MM.1S (cell line): Measurements from ENCODE around the gene AFP.

Experiments used
- DNase-seq: peaks from one replicate; pipeline ENCODE4 v3.0.0-alpha.2; 2015
- H2AFZ ChIP-seq: fragments of 300-600 bp; sonication (generic); 2 replicates; pipeline ENCODE4 v1.6.0; 2016; ENCODE audit warnings: antibody characterized with exemption, low read length
- H3F3A ChIP-seq: fragments of 300-600 bp; sonication (generic); 2 replicates; pipeline ENCODE4 v1.6.1; 2016; ENCODE audit warnings: mild to moderate bottlenecking, antibody characterized with exemption, low read length, moderate library complexity, mixed read lengths; ENCODE audit not compliant: insufficient read depth
- H3K27ac ChIP-seq: fragments of 300-600 bp; sonication (generic); 2 replicates; pipeline ENCODE4 v1.5.1; 2016; ENCODE audit warnings: mild to moderate bottlenecking, low read length
- H3K27me3 ChIP-seq: fragments of 300-600 bp; sonication (generic); replicated peaks from 2 replicates; pipeline ENCODE4 v1.6.0; 2016; ENCODE audit warnings: low read length; ENCODE audit not compliant: insufficient read depth
- H3K36me3 ChIP-seq: fragments of 300-600 bp; sonication (generic); replicated peaks from 2 replicates; pipeline ENCODE4 v1.6.1; 2016; ENCODE audit warnings: mild to moderate bottlenecking, low read length, mixed read lengths; ENCODE audit not compliant: insufficient read depth
- H3K4me1 ChIP-seq: fragments of 300-600 bp; sonication (generic); 2 replicates; pipeline ENCODE4 v1.6.1; 2016; ENCODE audit warnings: low read length, mixed read lengths
- H3K4me2 ChIP-seq: fragments of 300-600 bp; sonication (generic); 2 replicates; pipeline ENCODE4 v1.6.0; 2016; ENCODE audit warnings: low read depth, low read length
- H3K4me3 ChIP-seq: fragments of 300-600 bp; sonication (generic); 2 replicates; pipeline ENCODE4 v1.5.1; 2016; ENCODE audit warnings: low read length, mixed read lengths
- H3K79me2 ChIP-seq: fragments of 300-600 bp; sonication (generic); 2 replicates; pipeline ENCODE4 v1.6.1; 2016; ENCODE audit warnings: mixed run types, low read length, mixed read lengths
- H3K9ac ChIP-seq: fragments of 300-600 bp; sonication (generic); 2 replicates; pipeline ENCODE4 v1.6.1; 2016; ENCODE audit warnings: low read length, mixed read lengths
- H3K9me2 ChIP-seq: fragments of 300-600 bp; sonication (generic); replicated peaks from 2 replicates; pipeline ENCODE4 v1.6.1; 2016; ENCODE audit warnings: mild to moderate bottlenecking, low read length, mixed read lengths; ENCODE audit not compliant: insufficient read depth
- H3K9me3 ChIP-seq: fragments of 300-600 bp; sonication (generic); replicated peaks from 2 replicates; pipeline ENCODE4 v1.6.1; 2016; ENCODE audit warnings: mild to moderate bottlenecking, low read length, mixed read lengths; ENCODE audit not compliant: insufficient read depth
- H4K20me1 ChIP-seq: fragments of 300-600 bp; sonication (generic); 2 replicates; pipeline ENCODE4 v1.6.1; 2016; ENCODE audit warnings: mild to moderate bottlenecking, low read length, moderate library complexity, mixed read lengths; ENCODE audit not compliant: insufficient read depth
- EZH2 ChIP-seq: fragments of 300-600 bp; sonication (generic); optimal IDR thresholded peaks from 2 replicates; pipeline ENCODE3; 2017; ENCODE audit warnings: low read depth, mild to moderate bottlenecking, antibody characterized with exemption, low read length, mixed read lengths
- EZH2phosphoT487 ChIP-seq: fragments of 300-600 bp; sonication (generic); IDR thresholded peaks from 2 replicates; pipeline ENCODE4 v1.6.1; 2018; ENCODE audit warnings: antibody characterized with exemption, low read length
- TF ChIP-seq, protein P1 (sequence below): fragments of 300-600 bp; sonication (generic); IDR thresholded peaks from 2 replicates; pipeline ENCODE4 v1.5.1; 2016; ENCODE audit warnings: antibody characterized with exemption, low read length, mixed read lengths

Gene AFP

DNA sequence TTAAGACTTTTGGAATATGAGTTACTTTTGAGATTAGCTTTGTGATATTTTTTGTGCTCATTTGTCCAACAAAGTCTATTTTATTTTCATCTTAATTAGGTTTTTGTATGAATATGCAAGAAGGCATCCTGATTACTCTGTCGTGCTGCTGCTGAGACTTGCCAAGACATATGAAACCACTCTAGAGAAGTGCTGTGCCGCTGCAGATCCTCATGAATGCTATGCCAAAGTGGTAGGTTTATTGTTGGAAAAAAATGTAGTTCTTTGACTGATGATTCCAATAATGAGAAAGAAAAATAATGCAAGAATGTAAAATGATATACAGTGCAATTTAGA lies 21.1 kb upstream of the AFP start:
- Histone ChIP-seq H3K27me3 (no peaks in the 10 kb centered on the region), H3K36me3 (no peaks in the 10 kb centered on the region), H3K9me2 (no peaks in the 10 kb centered on the region), H3K27ac (no peak overlapping the region), H3K4me3 (no peak overlapping the region), H3K4me1 (no peaks in the 10 kb centered on the region), H3F3A (no peaks in the 10 kb centered on the region), H3K4me2 (no peak overlapping the region), H3K9me3 (no peaks in the 10 kb centered on the region), H3K9ac (no peak overlapping the region), H2AFZ (no peak overlapping the region), H4K20me1 (no peaks in the 10 kb centered on the region), H3K79me2 (no peaks in the 10 kb centered on the region)
- TF ChIP-seq EZH2phosphoT487 (no peak), EZH2 (no peak)
- TF ChIP-seq, protein P1, sequence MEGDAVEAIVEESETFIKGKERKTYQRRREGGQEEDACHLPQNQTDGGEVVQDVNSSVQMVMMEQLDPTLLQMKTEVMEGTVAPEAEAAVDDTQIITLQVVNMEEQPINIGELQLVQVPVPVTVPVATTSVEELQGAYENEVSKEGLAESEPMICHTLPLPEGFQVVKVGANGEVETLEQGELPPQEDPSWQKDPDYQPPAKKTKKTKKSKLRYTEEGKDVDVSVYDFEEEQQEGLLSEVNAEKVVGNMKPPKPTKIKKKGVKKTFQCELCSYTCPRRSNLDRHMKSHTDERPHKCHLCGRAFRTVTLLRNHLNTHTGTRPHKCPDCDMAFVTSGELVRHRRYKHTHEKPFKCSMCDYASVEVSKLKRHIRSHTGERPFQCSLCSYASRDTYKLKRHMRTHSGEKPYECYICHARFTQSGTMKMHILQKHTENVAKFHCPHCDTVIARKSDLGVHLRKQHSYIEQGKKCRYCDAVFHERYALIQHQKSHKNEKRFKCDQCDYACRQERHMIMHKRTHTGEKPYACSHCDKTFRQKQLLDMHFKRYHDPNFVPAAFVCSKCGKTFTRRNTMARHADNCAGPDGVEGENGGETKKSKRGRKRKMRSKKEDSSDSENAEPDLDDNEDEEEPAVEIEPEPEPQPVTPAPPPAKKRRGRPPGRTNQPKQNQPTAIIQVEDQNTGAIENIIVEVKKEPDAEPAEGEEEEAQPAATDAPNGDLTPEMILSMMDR = no peak
- no peak for DNase-seq

DNA sequence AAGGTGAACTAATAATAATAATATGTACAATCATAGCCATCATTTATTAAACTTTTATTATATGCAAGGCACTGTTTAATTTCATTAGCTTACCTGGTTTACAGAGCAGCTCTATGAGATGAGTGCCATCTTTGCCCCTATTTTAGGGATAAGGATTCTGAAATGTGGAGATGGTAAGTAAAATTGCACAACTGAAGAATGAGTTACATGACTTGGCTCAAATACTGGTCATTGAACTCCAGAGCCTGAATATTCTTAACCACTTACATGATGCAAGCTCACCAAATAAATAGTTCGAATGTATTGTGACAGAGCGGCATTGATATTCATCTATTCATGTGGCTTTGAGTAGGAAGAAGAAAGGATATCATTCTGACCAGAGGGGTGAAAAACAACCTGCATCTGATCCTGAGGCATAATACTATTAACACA lies 20.2 kb upstream of the AFP start:
- Histone ChIP-seq H2AFZ (no peak overlapping the region), H3K27ac (no peak overlapping the region), H3F3A (no peaks in the 10 kb centered on the region), H4K20me1 (no peaks in the 10 kb centered on the region), H3K9me2 (no peaks in the 10 kb centered on the region), H3K4me1 (no peaks in the 10 kb centered on the region), H3K9ac (no peak overlapping the region), H3K79me2 (no peaks in the 10 kb centered on the region), H3K9me3 (no peaks in the 10 kb centered on the region), H3K4me3 (no peak overlapping the region), H3K27me3 (no peaks in the 10 kb centered on the region), H3K36me3 (no peaks in the 10 kb centered on the region), H3K4me2 (no peak overlapping the region)
- TF ChIP-seq EZH2phosphoT487 (no peak), EZH2 (no peak)
- TF ChIP-seq, protein P1 = no peak
- DNase-seq = no peak

DNA sequence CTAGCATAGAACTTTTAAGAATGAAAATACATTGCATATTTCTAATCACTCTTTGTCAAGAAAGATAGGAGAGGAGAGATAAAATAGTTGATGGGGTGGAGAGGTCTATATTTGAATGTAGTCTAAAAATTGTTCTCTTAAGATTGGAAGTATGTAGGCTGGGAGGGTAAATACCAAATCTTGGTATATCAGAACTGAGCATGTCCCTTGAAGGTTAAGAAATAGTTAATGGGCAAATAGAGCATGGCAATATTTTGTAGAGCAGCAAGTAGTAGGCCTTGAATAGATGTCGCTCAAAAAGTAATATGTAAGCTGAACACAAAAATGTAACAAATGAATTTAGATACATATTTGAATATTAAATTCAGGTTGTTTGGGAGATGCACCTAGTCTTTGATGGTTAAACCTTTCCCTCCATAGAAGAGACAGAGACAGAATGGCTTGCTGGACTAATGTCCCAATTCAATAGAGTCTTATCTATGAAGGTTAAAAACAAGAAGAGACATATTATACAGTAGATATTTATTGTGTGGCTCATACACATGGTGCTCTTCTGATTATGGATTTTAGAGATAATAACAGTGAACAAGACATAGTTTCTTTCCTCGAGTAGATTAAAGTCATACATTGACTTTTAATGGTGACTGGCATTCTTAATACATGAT lies 19.5 kb upstream of the AFP start:
- Histone ChIP-seq H3K4me3 (no peak overlapping the region), H3K4me2 (no peak overlapping the region), H3K27me3 (no peaks in the 10 kb centered on the region), H3K27ac (no peak overlapping the region), H4K20me1 (no peaks in the 10 kb centered on the region), H3K4me1 (no peaks in the 10 kb centered on the region), H3K9me2 (no peaks in the 10 kb centered on the region), H2AFZ (no peak overlapping the region), H3K36me3 (no peaks in the 10 kb centered on the region), H3K9me3 (no peaks in the 10 kb centered on the region), H3K79me2 (no peaks in the 10 kb centered on the region), H3K9ac (no peak overlapping the region), H3F3A (no peaks in the 10 kb centered on the region)
- DNase-seq = no peak
- TF ChIP-seq, protein P1 = no peak
- TF ChIP-seq EZH2 (no peak), EZH2phosphoT487 (no peak)
